ENCODE results near the gene DRG2. TPM values are rescaled to one million over a fixed set of nuclear protein-coding genes. Genes with fewer than 3 reads are reported as not detected.

DRG2 gene
- total RNA-seq, 1 donor from 2014 or later, result 24.6 TPM

GRCh38 chr17:18143044-18143936 lies 55.5 kb downstream of the DRG2 start:
- TF ChIP-seq CTCF (IDR thresholded peaks at IDR 0.05), result peak; percentile 59
- Mint-ChIP-seq H3K4me1 (ENCODE audit: low read depth) (no peaks in the 10 kb centered on the region), H3K27me3 (ENCODE audit: low read depth) (no peaks in the 10 kb centered on the region), H3K27ac (ENCODE audit: unreplicated experiment) (no peak overlapping the region), H3K36me3 (ENCODE audit: low read depth) (no peaks in the 10 kb centered on the region), H3K4me3 (ENCODE audit: unreplicated experiment) (no peak overlapping the region), H3K9me3 (ENCODE audit: low read depth) (no peaks in the 10 kb centered on the region)
- DNase-seq (ENCODE audit: low spot score), result no peak

GRCh38 chr17:18144261-18144660 lies 56.5 kb downstream of the DRG2 start:
- no peaks in the 10 kb centered on the region for H3K4me1 Mint-ChIP-seq (ENCODE audit: low read depth)
- H3K36me3 Mint-ChIP-seq (ENCODE audit: low read depth), result no peaks in the 10 kb centered on the region
- H3K27ac Mint-ChIP-seq (ENCODE audit: unreplicated experiment), result no peak overlapping the region
- H3K4me3 Mint-ChIP-seq (ENCODE audit: unreplicated experiment), result no peak overlapping the region
- DNase-seq (ENCODE audit: low spot score), result no peak
- no peak for TF ChIP-seq CTCF (IDR thresholded peaks at IDR 0.05)
- H3K27me3 Mint-ChIP-seq (ENCODE audit: low read depth), result no peaks in the 10 kb centered on the region
- H3K9me3 Mint-ChIP-seq (ENCODE audit: low read depth), result no peaks in the 10 kb centered on the region

- DNase-seq (ENCODE audit: low spot score), result no peak
- Mint-ChIP-seq H3K4me3 (ENCODE audit: unreplicated experiment) (no peak overlapping the region), H3K27ac (ENCODE audit: unreplicated experiment) (no peak overlapping the region), H3K36me3 (ENCODE audit: low read depth) (no peaks in the 10 kb centered on the region), H3K9me3 (ENCODE audit: low read depth) (no peaks in the 10 kb centered on the region), H3K27me3 (ENCODE audit: low read depth) (no peaks in the 10 kb centered on the region), H3K4me1 (ENCODE audit: low read depth) (no peaks in the 10 kb centered on the region)
- TF ChIP-seq CTCF (IDR thresholded peaks at IDR 0.05), result no peak
These were observed 57.1 kb downstream of the DRG2 start for GRCh38 chr17:18144855-18145254.

- DNase-seq (ENCODE audit: low spot score), result no peak
- Mint-ChIP-seq H3K4me3 (ENCODE audit: unreplicated experiment) (no peak overlapping the region), H3K36me3 (ENCODE audit: low read depth) (no peaks in the 10 kb centered on the region), H3K9me3 (ENCODE audit: low read depth) (no peaks in the 10 kb centered on the region), H3K27me3 (ENCODE audit: low read depth) (no peaks in the 10 kb centered on the region), H3K4me1 (ENCODE audit: low read depth) (no peaks in the 10 kb centered on the region), H3K27ac (ENCODE audit: unreplicated experiment) (no peak overlapping the region)
- no peak for TF ChIP-seq CTCF (IDR thresholded peaks at IDR 0.05)
These were observed 58.1 kb downstream of the DRG2 start for GRCh38 chr17:18145811-18146210.

- Mint-ChIP-seq H3K4me1 (ENCODE audit: low read depth) (no peaks in the 10 kb centered on the region), H3K27ac (ENCODE audit: unreplicated experiment) (no peak overlapping the region), H3K4me3 (ENCODE audit: unreplicated experiment) (no peak overlapping the region), H3K36me3 (ENCODE audit: low read depth) (no peaks in the 10 kb centered on the region), H3K27me3 (ENCODE audit: low read depth) (no peaks in the 10 kb centered on the region), H3K9me3 (ENCODE audit: low read depth) (no peaks in the 10 kb centered on the region)
- no peak for DNase-seq (ENCODE audit: low spot score)
- no peak for TF ChIP-seq CTCF (IDR thresholded peaks at IDR 0.05)
These were observed 58.5 kb downstream of the DRG2 start for GRCh38 chr17:18146259-18146658.
